H9 (cell line): Measurements from ENCODE around the gene SLC24A3. TPM values are rescaled to one million over a fixed set of nuclear protein-coding genes. Genes with fewer than 3 reads are reported as not detected.

Source experiments
- DNase-seq: peaks from one replicate; pipeline ENCODE4 v3.0.0-alpha.2; 2017
- H2AFZ ChIP-seq: one replicate; pipeline ENCODE4 v1.6.1; 2013; ENCODE audit warnings: mild to moderate bottlenecking, low read length, control low read depth, moderate library complexity
- H2AK5ac ChIP-seq: 2 replicates; pipeline ENCODE4 v1.6.1; 2013; ENCODE audit warnings: low read length, control low read depth, mixed read lengths; ENCODE audit not compliant: insufficient read length
- H2BK120ac ChIP-seq: one replicate; pipeline ENCODE4 v1.6.1; 2013; ENCODE audit warnings: low read depth, mild to moderate bottlenecking, low read length, control low read depth, inconsistent platforms; ENCODE audit not compliant: poor library complexity, severe bottlenecking
- H2BK12ac ChIP-seq: 2 replicates; pipeline ENCODE4 v1.6.1; 2013; ENCODE audit warnings: low read length, control low read depth, mixed read lengths, low read depth; ENCODE audit not compliant: insufficient read length
- H2BK15ac ChIP-seq: 2 replicates; pipeline ENCODE4 v1.6.1; 2013; ENCODE audit warnings: low read depth, low read length, control low read depth
- H2BK20ac ChIP-seq: one replicate; pipeline ENCODE4 v1.6.1; 2013; ENCODE audit warnings: low read depth, mild to moderate bottlenecking, low read length, control low read depth, inconsistent platforms; ENCODE audit not compliant: poor library complexity, severe bottlenecking
- H2BK5ac ChIP-seq: 2 replicates; pipeline ENCODE4 v1.6.1; 2013; ENCODE audit warnings: low read length, control low read depth, mixed read lengths; ENCODE audit not compliant: insufficient read length
- H3K14ac ChIP-seq: 2 replicates; pipeline ENCODE4 v1.6.1; 2013; ENCODE audit warnings: low read length, control low read depth; ENCODE audit not compliant: insufficient read depth
- H3K18ac ChIP-seq: 2 replicates; pipeline ENCODE4 v1.6.1; 2013; ENCODE audit warnings: low read depth, mild to moderate bottlenecking, mixed read lengths, low read length, control low read depth; ENCODE audit not compliant: insufficient read length
- H3K23ac ChIP-seq: 2 replicates; pipeline ENCODE4 v1.6.1; 2013; ENCODE audit warnings: low read length, control low read depth, mixed read lengths, low read depth; ENCODE audit not compliant: insufficient read length
- H3K23me2 ChIP-seq: 2 replicates; pipeline ENCODE4 v1.6.1; 2013; ENCODE audit warnings: low read depth, mild to moderate bottlenecking, mixed read lengths, low read length, control low read depth; ENCODE audit not compliant: insufficient read length, poor library complexity, severe bottlenecking
- H3K27ac ChIP-seq: 2 replicates; pipeline ENCODE4 v1.5.1; 2013; ENCODE audit warnings: low read length, control low read depth, mixed read lengths, low read depth; ENCODE audit not compliant: insufficient read length
- H3K27me3 ChIP-seq: 2 replicates; pipeline ENCODE4 v1.6.1; 2013; ENCODE audit warnings: low read length, control low read depth, inconsistent platforms; ENCODE audit not compliant: insufficient read depth
- H3K4ac ChIP-seq: 2 replicates; pipeline ENCODE4 v1.6.1; 2013; ENCODE audit warnings: low read depth, mild to moderate bottlenecking, control low read depth, inconsistent platforms, low read length, moderate library complexity
- H3K4me1 ChIP-seq: 2 replicates; pipeline ENCODE4 v1.6.1; 2013; ENCODE audit warnings: low read length, control low read depth, inconsistent platforms; ENCODE audit not compliant: insufficient read depth
- H3K4me2 ChIP-seq: 2 replicates; pipeline ENCODE4 v1.6.1; 2013; ENCODE audit warnings: low read length, control low read depth, mixed read lengths; ENCODE audit not compliant: insufficient read length, insufficient read depth
- H3K56ac ChIP-seq: 2 replicates; pipeline ENCODE4 v1.6.1; 2013; ENCODE audit warnings: low read depth, mild to moderate bottlenecking, mixed read lengths, low read length, control low read depth; ENCODE audit not compliant: insufficient read length
- H3K79me1 ChIP-seq: 2 replicates; pipeline ENCODE4 v1.6.1; 2013; ENCODE audit warnings: low read depth, mild to moderate bottlenecking, moderate library complexity, low read length, control low read depth, inconsistent platforms; ENCODE audit not compliant: insufficient read depth, poor library complexity, severe bottlenecking
- H3K79me2 ChIP-seq: 2 replicates; pipeline ENCODE4 v1.6.1; 2013; ENCODE audit warnings: low read length, control low read depth, inconsistent platforms; ENCODE audit not compliant: insufficient read depth
- H3K9ac ChIP-seq: 2 replicates; pipeline ENCODE4 v1.6.1; 2013; ENCODE audit warnings: low read length, control low read depth, mixed read lengths; ENCODE audit not compliant: insufficient read length; ENCODE audit errors: extremely low read depth
- H3K9me3 ChIP-seq: one replicate; pipeline ENCODE4 v1.6.1; 2013; ENCODE audit warnings: low read depth, low read length, inconsistent platforms; ENCODE audit not compliant: control insufficient read depth
- H3T11ph ChIP-seq: one replicate; pipeline ENCODE4 v1.6.1; 2013; ENCODE audit warnings: mild to moderate bottlenecking, low read length, control low read depth, inconsistent platforms
- H4K20me1 ChIP-seq: one replicate; pipeline ENCODE4 v1.6.1; 2013; ENCODE audit not compliant: control insufficient read depth, insufficient read length, insufficient read depth
- H4K5ac ChIP-seq: 2 replicates; pipeline ENCODE4 v1.6.1; 2013; ENCODE audit warnings: low read depth, mild to moderate bottlenecking, mixed read lengths, low read length, control low read depth; ENCODE audit not compliant: insufficient read length
- H4K8ac ChIP-seq: replicated peaks from 2 replicates; pipeline ENCODE4 v1.6.1; 2013; ENCODE audit warnings: low read length, control low read depth, mixed read lengths, low read depth; ENCODE audit not compliant: insufficient read length
- H4K91ac ChIP-seq: 2 replicates; pipeline ENCODE4 v1.6.1; 2013; ENCODE audit warnings: low read depth, mild to moderate bottlenecking, moderate library complexity, mixed read lengths, low read length, control low read depth; ENCODE audit not compliant: insufficient read length
- H3K27ac Mint-ChIP-seq, 3 experiments: 2 replicates in 2 of 3; 3 replicates in 1 of 3; pipeline ENCODE4 v1.8.0; 2020 to 2021; ENCODE audit warnings: mixed read lengths in 3 of 3, mild to moderate bottlenecking in 1 of 3, moderate library complexity in 1 of 3
- H3K27me3 Mint-ChIP-seq: 2 replicates; pipeline ENCODE4 v1.8.0; 2021; ENCODE audit warnings: low read depth, mild to moderate bottlenecking, moderate library complexity, mixed read lengths
- H3K36me3 Mint-ChIP-seq, 3 experiments: 2 replicates in 2 of 3; 3 replicates in 1 of 3; pipeline ENCODE4 v1.8.0; 2020 to 2021; ENCODE audit warnings: low read depth in 3 of 3, mixed read lengths in 3 of 3; ENCODE audit not compliant: insufficient read depth in 1 of 3
- H3K4me1 Mint-ChIP-seq, 2 experiments: 2 replicates each; pipeline ENCODE4 v1.8.0; 2020; ENCODE audit warnings: mixed read lengths in 2 of 2
- H3K4me3 Mint-ChIP-seq, 2 experiments: 2 replicates in 1 of 2; 3 replicates in 1 of 2; pipeline ENCODE4 v1.8.0; 2020 to 2021; ENCODE audit warnings: mild to moderate bottlenecking in 2 of 2, mixed read lengths in 2 of 2, moderate library complexity in 1 of 2
- H3K9me3 Mint-ChIP-seq, 2 experiments: 2 replicates in 1 of 2; 3 replicates in 1 of 2; pipeline ENCODE4 v1.8.0; 2020; ENCODE audit warnings: mild to moderate bottlenecking in 2 of 2, mixed read lengths in 2 of 2, moderate library complexity in 1 of 2
- CTCF ChIP-seq: fragments of 200-600 bp; sonication (generic); conservative IDR thresholded peaks from 3 replicates; pipeline ENCODE4 v1.8.0; 2021; ENCODE audit warnings: antibody characterized with exemption, mild to moderate bottlenecking
- WGBS: extraction: QIAGEN DNeasy Blood & Tissue Kit; methylation state at CpG from one replicate; pipeline ENCODE4 v1.1.7; 2013; ENCODE audit warnings: missing lambda C conversion rate, low lambda C conversion rate, mixed read lengths; ENCODE audit not compliant: insufficient read length; ENCODE audit errors: extremely low coverage; 5-methylcytosine and 5-hydroxymethylcytosine counted together
- total RNA-seq: library from RNA; stranded (reverse); gene quantifications from 2 replicates; pipeline ENCODE4 v1.2.1, GENCODE V29; 2021

Gene SLC24A3
- total RNA-seq, 1 experiment from 2014 or later, result 0.83 TPM

DNA sequence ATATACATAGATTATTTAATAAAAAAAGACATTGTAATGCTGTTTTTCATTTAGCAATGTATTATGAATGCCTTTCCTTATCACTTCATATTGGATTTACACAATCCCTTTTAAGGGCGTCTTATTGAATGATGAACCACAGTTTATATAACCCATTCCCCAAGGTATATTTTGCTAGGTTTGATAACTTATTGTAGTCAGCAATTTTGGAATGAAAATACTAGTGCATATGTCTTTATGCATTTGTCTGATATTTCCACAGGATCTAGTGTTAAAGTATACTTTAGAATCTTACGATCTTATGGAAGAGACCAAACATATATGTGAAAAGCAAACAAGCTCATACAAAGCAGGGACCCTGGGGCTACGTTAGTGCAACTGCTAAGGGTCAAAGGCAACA is 365.2 kb downstream of the SLC24A3 start:
- H3K23me2 ChIP-seq, result no peaks in the 10 kb centered on the region
- no peak overlapping the region for H4K8ac ChIP-seq

More for the DNA sequence above, 365.2 kb downstream of the SLC24A3 start:
- no peak overlapping the region for H2AK5ac ChIP-seq
- no peaks in the 10 kb centered on the region for H3K79me1 ChIP-seq
- no peak overlapping the region for H3K27ac Mint-ChIP-seq
- no peak overlapping the region for H4K5ac ChIP-seq
- H4K91ac ChIP-seq, result no peak overlapping the region
- no peaks in the 10 kb centered on the region; a peak in 1 of 5 replicates for H3K9me3 Mint-ChIP-seq
- no peak overlapping the region for H3K9ac ChIP-seq
- no peaks in the 10 kb centered on the region for H3K9me3 ChIP-seq
- H3K56ac ChIP-seq, result no peak overlapping the region
- no peak overlapping the region for H3K27ac ChIP-seq
- H3K4me1 Mint-ChIP-seq, result peaks cover 3 to 4% of the 10 kb centered on the region in 2 experiments
- H3K4me1 ChIP-seq, result no peaks in the 10 kb centered on the region
- no peak for TF ChIP-seq CTCF
- no peak overlapping the region for H3K14ac ChIP-seq
- no peak overlapping the region for H2BK120ac ChIP-seq
- no peak overlapping the region for H3K23ac ChIP-seq
- no peak for DNase-seq
- no peak overlapping the region for H3K4ac ChIP-seq
- H2AFZ ChIP-seq, result no peak overlapping the region
- no peaks in the 10 kb centered on the region for H3K36me3 Mint-ChIP-seq
- no peak overlapping the region for H2BK20ac ChIP-seq
- no peak overlapping the region for H3T11ph ChIP-seq
- H2BK5ac ChIP-seq, result no peak overlapping the region
- WGBS, result no CpG with 5 or more reads among the region's 3 CpGs
- no peak overlapping the region for H2BK15ac ChIP-seq
- no peaks in the 10 kb centered on the region for H3K27me3 ChIP-seq
- H3K79me2 ChIP-seq, result no peaks in the 10 kb centered on the region
- no peak overlapping the region for H3K4me2 ChIP-seq
- peaks cover 7% of the 10 kb centered on the region for H3K27me3 Mint-ChIP-seq
- no peak overlapping the region for H2BK12ac ChIP-seq
- no peak overlapping the region for H3K18ac ChIP-seq
- H4K20me1 ChIP-seq, result no peaks in the 10 kb centered on the region
- no peak overlapping the region for H3K4me3 Mint-ChIP-seq
